ENCODE data around the gene CD1E.
"Not testable (repeated sequence)": the region's sequence is repeated elsewhere in the genome, so short reads cannot be mapped to it uniquely, and the experiment has no call there.

Gene CD1E

GRCh38 chr1:158362941-158363340 lies 9.2 kb downstream of the CD1E start:
- DNase-seq: no peak

- no peak for DNase-seq
These were observed 13.1 kb downstream of the CD1E start for GRCh38 chr1:158366783-158367182.

- peak; percentile 61 for DNase-seq
These were observed 17.7 kb downstream of the CD1E start for GRCh38 chr1:158371188-158371953.

GRCh38 chr1:158374101-158374500 lies 20.4 kb downstream of the CD1E start:
- DNase-seq: not testable (repeated sequence)

- DNase-seq: no peak
These were observed 21.2 kb downstream of the CD1E start for GRCh38 chr1:158374860-158375259.

- DNase-seq: no peak
These were observed 36.6 kb downstream of the CD1E start for GRCh38 chr1:158390331-158390730.

- DNase-seq: no peak
These were observed 37.4 kb downstream of the CD1E start for GRCh38 chr1:158391099-158391498.

- no peak for DNase-seq
These were observed 39.8 kb downstream of the CD1E start for GRCh38 chr1:158393476-158393875.

- DNase-seq: no peak
These were observed 43.0 kb downstream of the CD1E start for GRCh38 chr1:158396646-158397045.

- no peak for DNase-seq
These were observed 45.3 kb downstream of the CD1E start, which contains the start of gene OR10T2 for GRCh38 chr1:158398818-158399514. TSS of gene OR10T2 (minus strand) at chr1:158399466. CDS start at chr1:158399466, 0 bp downstream.

- DNase-seq: no peak
These were observed 47.2 kb downstream of the CD1E start for GRCh38 chr1:158400871-158401270.

GRCh38 chr1:158407092-158407491 lies 53.4 kb downstream of the CD1E start:
- DNase-seq: no peak

Data from stimulated activated CD4-positive, alpha-beta T cell treated with anti-CD3 and anti-CD28 coated beads, Interleukin-1b, Interleukin-23, amount 100 ng/mL, for 48 hours (primary cell).